SH-SY5Y (cell line): Measurements from ENCODE around the gene AMHR2.

Source experiments
- GATA2 ChIP-seq: IDR thresholded peaks from 2 replicates; pipeline ENCODE4 v1.6.1; 2011; ENCODE audit warnings: mild to moderate bottlenecking, low read depth, low read length
- GATA3 ChIP-seq: IDR thresholded peaks from 2 replicates; pipeline ENCODE4 v1.6.1; 2011; ENCODE audit warnings: low read depth, mild to moderate bottlenecking, low read length, moderate library complexity

GRCh38 chr12:53378222-53378621 is 45.4 kb upstream of the AMHR2 start:
- no peak for TF ChIP-seq GATA3
- no peak for TF ChIP-seq GATA2
